Fibroblast of gingiva (primary cell): ENCODE data around the gene LIPC.

ENCODE experiments used
- DNase-seq: peaks from one replicate; pipeline ENCODE4 v3.0.0-alpha.2; 2011; ENCODE audit warnings: low read depth

The LIPC gene

GRCh38 chr15:58458076-58458475, 26.3 kb downstream of the LIPC start:
- no peak for DNase-seq

- DNase-seq: no peak
Measured at GRCh38 chr15:58459045-58459444, 27.3 kb downstream of the LIPC start.

GRCh38 chr15:58459560-58459959, 27.8 kb downstream of the LIPC start:
- DNase-seq: no peak

GRCh38 chr15:58460116-58460790, 28.5 kb downstream of the LIPC start:
- no peak for DNase-seq

GRCh38 chr15:58460872-58461271, 29.1 kb downstream of the LIPC start:
- DNase-seq: no peak

- no peak for DNase-seq
Measured at GRCh38 chr15:58462547-58462946, 30.8 kb downstream of the LIPC start.

GRCh38 chr15:58462973-58463663, 31.3 kb downstream of the LIPC start:
- DNase-seq: no peak

- DNase-seq: no peak
Measured at GRCh38 chr15:58463815-58464650, 32.2 kb downstream of the LIPC start.

GRCh38 chr15:58465070-58465469, 33.3 kb downstream of the LIPC start:
- DNase-seq: no peak

GRCh38 chr15:58465866-58466517, 34.2 kb downstream of the LIPC start:
- DNase-seq: no peak

GRCh38 chr15:58466566-58466965, 34.8 kb downstream of the LIPC start:
- no peak for DNase-seq

- no peak for DNase-seq
Measured at GRCh38 chr15:58467121-58467721, 35.4 kb downstream of the LIPC start.

- DNase-seq: no peak
Measured at GRCh38 chr15:58467722-58468423, 36.1 kb downstream of the LIPC start.

GRCh38 chr15:58469432-58470353, 37.9 kb downstream of the LIPC start:
- peak; percentile 87 for DNase-seq

- DNase-seq: no peak
Measured at GRCh38 chr15:58471348-58471747, 39.6 kb downstream of the LIPC start.

GRCh38 chr15:58472221-58472620, 40.4 kb downstream of the LIPC start:
- DNase-seq: no peak

- DNase-seq: no peak
Measured at GRCh38 chr15:58472821-58473581, 41.2 kb downstream of the LIPC start.

GRCh38 chr15:58473724-58474123, 41.9 kb downstream of the LIPC start:
- peak; percentile 33 for DNase-seq

GRCh38 chr15:58474741-58475323, 43.0 kb downstream of the LIPC start:
- no peak for DNase-seq
